Measurements from ENCODE around the gene NPY. TPM values are rescaled to one million over a fixed set of nuclear protein-coding genes. Genes with fewer than 3 reads are reported as not detected.
"Not testable (repeated sequence)": the region's sequence is repeated elsewhere in the genome, so short reads cannot be mapped to it uniquely, and the experiment has no call there.

Gene NPY
- total RNA-seq = not detected

DNA sequence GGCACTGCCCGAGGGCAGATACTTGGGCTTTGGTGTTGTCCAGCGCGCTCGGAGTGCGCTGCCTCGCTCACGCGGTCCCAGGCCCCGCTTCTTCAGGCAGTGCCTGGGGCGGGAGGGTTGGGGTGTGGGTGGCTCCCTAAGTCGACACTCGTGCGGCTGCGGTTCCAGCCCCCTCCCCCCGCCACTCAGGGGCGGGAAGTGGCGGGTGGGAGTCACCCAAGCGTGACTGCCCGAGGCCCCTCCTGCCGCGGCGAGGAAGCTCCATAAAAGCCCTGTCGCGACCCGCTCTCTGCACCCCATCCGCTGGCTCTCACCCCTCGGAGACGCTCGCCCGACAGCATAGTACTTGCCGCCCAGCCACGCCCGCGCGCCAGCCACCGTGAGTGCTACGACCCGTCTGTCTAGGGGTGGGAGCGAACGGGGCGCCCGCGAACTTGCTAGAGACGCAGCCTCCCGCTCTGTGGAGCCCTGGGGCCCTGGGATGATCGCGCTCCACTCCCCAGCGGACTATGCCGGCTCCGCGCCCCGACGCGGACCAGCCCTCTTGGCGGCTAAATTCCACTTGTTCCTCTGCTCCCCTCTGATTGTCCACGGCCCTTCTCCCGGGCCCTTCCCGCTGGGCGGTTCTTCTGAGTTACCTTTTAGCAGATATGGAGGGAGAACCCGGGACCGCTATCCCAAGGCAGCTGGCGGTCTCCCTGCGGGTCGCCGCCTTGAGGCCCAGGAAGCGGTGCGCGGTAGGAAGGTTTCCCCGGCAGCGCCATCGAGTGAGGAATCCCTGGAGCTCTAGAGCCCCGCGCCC, at the start of gene NPY:
Gene NPY (plus strand): TSS at position 294 of the 802 bp plus-strand sequence. CDS start 1,051 bp downstream, outside the sequence.
- ChIA-PET CTCF (no interaction called here), POLR2A (no interaction called here)
- Mint-ChIP-seq H3K9me3 (no peaks in the 10 kb centered on the region), H3K4me3 (peak within 1 kb of the TSS; percentile 52), H3K27ac (no peak within 1 kb of the TSS), H3K4me1 (peaks cover 17% of the 10 kb centered on the region), H3K36me3 (ENCODE audit: low read depth) (no peaks in the 10 kb centered on the region), H3K27me3 (peaks cover 57% of the 10 kb centered on the region)
- peak; percentile 17 for DNase-seq

DNA sequence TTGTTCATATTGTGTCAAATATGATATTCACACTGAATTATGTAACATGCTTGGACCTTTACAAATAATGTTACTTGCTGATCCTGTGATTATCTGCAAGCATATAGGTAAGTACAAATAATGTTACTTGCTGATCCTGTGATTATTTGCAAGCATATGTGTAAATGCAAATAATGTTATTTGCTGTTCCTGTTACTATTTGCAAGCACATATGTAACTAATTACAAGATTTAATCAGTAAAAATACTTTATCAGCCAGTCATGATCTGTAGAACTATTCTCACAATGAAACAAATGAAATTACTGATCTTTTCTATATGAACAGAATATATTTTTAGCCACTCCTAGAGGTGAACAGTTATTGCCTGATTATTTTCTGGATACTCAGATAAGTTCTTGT, 44.7 kb upstream of the NPY start:
- no peak overlapping the region for H3K27ac Mint-ChIP-seq
- no peaks in the 10 kb centered on the region for H3K9me3 Mint-ChIP-seq
- no peak overlapping the region for H3K4me3 Mint-ChIP-seq
- H3K36me3 Mint-ChIP-seq (ENCODE audit: low read depth) = no peaks in the 10 kb centered on the region
- ChIA-PET CTCF (no interaction called here), POLR2A (no interaction called here)
- H3K4me1 Mint-ChIP-seq = no peaks in the 10 kb centered on the region
- peaks cover 8% of the 10 kb centered on the region for H3K27me3 Mint-ChIP-seq
- DNase-seq = no peak

DNA sequence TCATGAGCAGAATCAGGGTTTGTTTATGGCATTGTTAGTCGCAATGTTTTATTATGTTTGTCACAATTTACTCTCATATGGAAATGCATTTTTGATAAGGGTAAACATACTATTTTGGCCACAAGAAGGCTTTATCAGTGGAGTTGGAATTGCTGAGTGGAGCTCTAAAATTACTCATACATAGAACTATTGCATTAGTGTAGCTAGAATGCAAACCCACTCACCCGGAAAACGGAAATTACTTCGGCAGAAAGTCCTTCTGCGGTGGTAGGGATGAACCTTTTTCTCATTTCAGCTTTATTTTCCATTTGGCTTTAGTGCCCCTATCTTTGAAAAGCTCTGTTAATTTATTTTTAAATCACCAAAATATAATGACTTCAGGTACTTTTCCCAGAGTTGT, 42.8 kb upstream of the NPY start:
- POLR2A ChIA-PET = no interaction called here
- Mint-ChIP-seq H3K27me3 (peaks cover 8% of the 10 kb centered on the region), H3K27ac (no peak overlapping the region), H3K9me3 (no peaks in the 10 kb centered on the region), H3K4me3 (no peak overlapping the region), H3K36me3 (ENCODE audit: low read depth) (no peaks in the 10 kb centered on the region), H3K4me1 (no peaks in the 10 kb centered on the region)
- no peak for DNase-seq
- CTCF ChIA-PET = interaction anchor here (1.2 kb wide), 1 partner anchor 38 kb away, joined by 3 read pairs; no protein-coding TSS in a partner anchor

DNA sequence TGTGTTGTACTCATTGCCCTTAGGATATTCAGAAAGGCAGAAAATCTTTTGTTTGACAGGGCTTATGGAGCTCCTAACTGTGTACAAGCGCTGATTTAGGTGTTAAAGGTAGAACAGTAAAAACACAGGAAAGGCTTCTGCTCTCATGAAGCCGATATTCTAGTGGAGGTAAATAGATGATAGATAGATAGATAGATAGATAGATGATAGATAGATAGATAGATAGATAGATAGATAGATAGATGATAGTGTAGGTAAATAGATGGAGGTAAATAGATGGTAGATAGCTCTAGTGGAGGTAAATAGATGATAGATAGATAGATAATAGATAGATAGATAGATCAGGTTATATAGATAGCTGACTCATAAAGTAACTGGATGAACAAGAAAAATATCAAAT, 39.4 kb upstream of the NPY start:
- peaks cover 10% of the 10 kb centered on the region for H3K27me3 Mint-ChIP-seq
- no peaks in the 10 kb centered on the region for H3K4me1 Mint-ChIP-seq
- no peak overlapping the region for H3K27ac Mint-ChIP-seq
- no peak for DNase-seq
- H3K9me3 Mint-ChIP-seq = peaks cover 3% of the 10 kb centered on the region
- POLR2A ChIA-PET = no interaction called here
- H3K36me3 Mint-ChIP-seq (ENCODE audit: low read depth) = no peaks in the 10 kb centered on the region
- no peak overlapping the region for H3K4me3 Mint-ChIP-seq
- CTCF ChIA-PET = interaction anchor here (0.7 kb wide), 1 partner anchor 34 kb away, joined by 3 read pairs; no protein-coding TSS in a partner anchor

DNA sequence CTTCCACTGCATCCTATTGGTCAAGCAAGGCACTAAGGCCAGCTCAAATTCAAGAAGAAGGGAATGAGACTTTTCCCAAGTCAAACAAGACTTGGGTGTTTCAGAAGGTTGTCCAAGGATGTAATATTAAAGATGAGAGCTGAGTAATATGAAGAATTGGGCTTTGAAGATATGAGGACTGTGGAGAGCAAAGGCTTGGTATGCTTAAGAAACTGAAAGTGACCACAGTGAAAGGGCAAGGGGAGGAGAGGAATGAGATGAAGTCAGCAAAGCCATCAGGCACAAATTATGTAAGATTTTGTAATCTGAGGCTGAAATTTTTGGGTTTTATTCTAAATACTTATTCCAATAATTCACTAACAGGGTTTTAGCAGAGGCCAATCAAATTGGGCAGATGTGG, 38.6 kb upstream of the NPY start:
- H3K9me3 Mint-ChIP-seq = peaks cover 3% of the 10 kb centered on the region
- peaks cover 10% of the 10 kb centered on the region for H3K27me3 Mint-ChIP-seq
- no peak for DNase-seq
- ChIA-PET CTCF (interaction anchor here (0.7 kb wide), 1 partner anchor 35 kb away, joined by 3 read pairs; no protein-coding TSS in a partner anchor), POLR2A (no interaction called here)
- no peak overlapping the region for H3K27ac Mint-ChIP-seq
- H3K36me3 Mint-ChIP-seq (ENCODE audit: low read depth) = no peaks in the 10 kb centered on the region
- H3K4me1 Mint-ChIP-seq = no peaks in the 10 kb centered on the region
- H3K4me3 Mint-ChIP-seq = no peak overlapping the region

DNA sequence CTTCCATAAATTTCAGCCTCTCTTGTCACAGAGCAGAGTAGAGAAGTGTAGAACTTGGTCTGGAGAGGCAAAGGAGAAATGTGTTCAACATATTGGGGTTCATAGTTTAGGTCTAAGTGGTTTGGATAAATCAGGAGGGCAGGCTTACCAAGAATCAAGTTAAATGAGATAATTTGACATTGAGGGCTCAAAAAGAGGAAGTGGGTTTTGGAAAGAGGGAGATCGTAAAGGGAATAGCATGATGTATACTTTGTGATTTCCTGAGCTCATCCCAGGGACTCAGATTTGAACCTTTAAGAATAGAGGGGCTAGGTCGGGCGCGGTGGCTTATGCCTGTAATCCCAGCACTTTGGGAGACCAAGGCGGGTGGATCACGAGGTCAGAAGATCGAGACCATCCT, 34.7 kb upstream of the NPY start:
- no peak for DNase-seq
- Mint-ChIP-seq H3K36me3 (ENCODE audit: low read depth) (no peaks in the 10 kb centered on the region), H3K27me3 (peaks cover 7% of the 10 kb centered on the region), H3K9me3 (peaks cover 13% of the 10 kb centered on the region), H3K4me3 (no peak overlapping the region), H3K4me1 (no peaks in the 10 kb centered on the region), H3K27ac (no peak overlapping the region)
- POLR2A ChIA-PET = no interaction called here
- CTCF ChIA-PET = no interaction called here

DNA sequence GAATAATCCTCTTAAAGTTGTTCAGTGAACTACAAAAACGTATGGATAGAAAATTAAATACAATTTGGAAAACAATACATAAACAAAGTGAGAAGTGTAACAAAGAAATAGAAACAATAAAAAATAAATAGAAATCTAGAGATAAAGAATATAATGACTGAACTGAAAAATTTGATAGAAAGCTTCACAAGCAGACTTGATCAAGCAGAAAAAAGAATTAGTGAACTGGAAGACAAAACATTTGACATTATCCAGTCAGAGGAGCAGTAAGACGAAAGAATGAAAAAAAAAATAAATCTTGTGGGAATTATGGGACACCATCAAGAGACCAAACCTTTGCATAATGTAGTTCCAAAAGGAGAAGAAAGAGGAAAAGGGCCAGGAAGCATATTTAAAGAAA, 32.4 kb upstream of the NPY start:
- POLR2A ChIA-PET = no interaction called here
- no peak overlapping the region for H3K27ac Mint-ChIP-seq
- CTCF ChIA-PET = no interaction called here
- H3K36me3 Mint-ChIP-seq (ENCODE audit: low read depth) = no peaks in the 10 kb centered on the region
- H3K4me1 Mint-ChIP-seq = no peaks in the 10 kb centered on the region
- peaks cover 15% of the 10 kb centered on the region for H3K9me3 Mint-ChIP-seq
- H3K27me3 Mint-ChIP-seq = peaks cover 11% of the 10 kb centered on the region
- DNase-seq = no peak
- no peak overlapping the region for H3K4me3 Mint-ChIP-seq

DNA sequence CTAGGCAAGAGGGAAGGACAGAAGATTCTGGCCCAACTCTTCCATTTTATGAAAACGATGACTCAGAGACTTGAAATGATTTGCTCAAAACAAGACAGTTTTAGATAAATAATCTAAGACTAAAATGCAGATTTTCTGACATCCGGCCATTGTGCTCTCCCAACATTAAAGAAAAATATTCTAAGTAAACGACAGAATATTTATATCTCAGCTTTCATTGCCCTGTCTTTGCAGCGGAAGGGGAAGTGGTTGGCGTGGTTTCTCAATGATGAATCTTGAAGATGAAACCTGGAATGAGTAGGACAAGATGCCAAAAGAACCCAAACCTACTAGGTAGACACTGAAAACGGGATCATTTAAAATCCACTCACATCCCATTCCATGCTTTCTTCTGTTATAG, 28.9 kb upstream of the NPY start:
- no peak for DNase-seq
- Mint-ChIP-seq H3K4me1 (no peaks in the 10 kb centered on the region), H3K9me3 (peaks cover 12% of the 10 kb centered on the region), H3K27ac (no peak overlapping the region), H3K4me3 (no peak overlapping the region), H3K27me3 (peaks cover 9% of the 10 kb centered on the region), H3K36me3 (ENCODE audit: low read depth) (no peaks in the 10 kb centered on the region)
- POLR2A ChIA-PET = no interaction called here
- CTCF ChIA-PET = no interaction called here

DNA sequence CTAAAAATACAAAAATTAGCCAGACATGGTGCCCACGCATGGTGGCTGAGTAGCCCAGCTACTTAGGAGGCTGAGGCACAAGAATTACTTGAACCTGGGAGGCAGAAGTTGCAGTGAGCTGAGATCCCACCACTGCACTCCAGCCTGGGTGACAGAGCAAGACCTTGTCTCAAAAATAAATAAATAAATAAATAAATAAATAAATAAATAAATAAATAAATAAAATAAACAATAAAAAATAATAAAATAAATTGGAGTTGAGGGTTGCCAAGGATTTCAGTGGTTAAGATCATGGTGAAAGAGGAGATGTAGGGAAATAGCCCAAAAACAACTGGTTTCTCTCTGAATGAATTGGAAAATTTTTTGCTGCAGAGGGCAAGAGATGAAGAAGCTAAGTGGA, 25.7 kb upstream of the NPY start:
- POLR2A ChIA-PET = not testable (repeated sequence)

DNA sequence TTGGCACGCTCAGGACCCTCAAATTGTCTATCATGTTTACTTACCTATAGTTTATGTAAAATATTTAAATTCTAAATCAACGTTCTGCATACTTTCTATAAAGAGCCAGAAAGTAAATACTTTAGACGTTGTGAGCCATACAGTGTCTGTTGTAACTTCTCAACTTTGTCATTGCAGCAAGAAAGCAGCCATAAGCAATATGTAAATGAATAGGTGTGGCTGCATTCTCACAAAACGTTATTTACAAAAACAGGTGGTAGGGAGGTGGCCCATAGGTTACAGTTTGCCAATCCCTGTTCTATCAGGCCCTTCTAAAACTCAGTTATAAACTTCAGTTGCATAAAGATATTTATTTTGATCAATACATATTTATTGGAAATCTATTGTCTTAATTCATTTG, 12.1 kb upstream of the NPY start:
- H3K9me3 Mint-ChIP-seq = no peaks in the 10 kb centered on the region
- POLR2A ChIA-PET = no interaction called here
- CTCF ChIA-PET = interaction anchor here (0.8 kb wide), 1 partner anchor 10 kb away, joined by 3 read pairs; no protein-coding TSS in a partner anchor
- DNase-seq = no peak
- H3K36me3 Mint-ChIP-seq (ENCODE audit: low read depth) = no peaks in the 10 kb centered on the region
- H3K4me1 Mint-ChIP-seq = no peaks in the 10 kb centered on the region
- no peak overlapping the region for H3K4me3 Mint-ChIP-seq
- peaks cover 24% of the 10 kb centered on the region for H3K27me3 Mint-ChIP-seq
- H3K27ac Mint-ChIP-seq = no peak overlapping the region

More for the DNA sequence above, 25.7 kb upstream of the NPY start:
- H3K27me3 Mint-ChIP-seq; DNase-seq; H3K9me3 Mint-ChIP-seq; H3K27ac Mint-ChIP-seq; H3K4me1 Mint-ChIP-seq; H3K4me3 Mint-ChIP-seq; CTCF ChIA-PET; H3K36me3 Mint-ChIP-seq (ENCODE audit: low read depth): not testable (repeated sequence)

DNA sequence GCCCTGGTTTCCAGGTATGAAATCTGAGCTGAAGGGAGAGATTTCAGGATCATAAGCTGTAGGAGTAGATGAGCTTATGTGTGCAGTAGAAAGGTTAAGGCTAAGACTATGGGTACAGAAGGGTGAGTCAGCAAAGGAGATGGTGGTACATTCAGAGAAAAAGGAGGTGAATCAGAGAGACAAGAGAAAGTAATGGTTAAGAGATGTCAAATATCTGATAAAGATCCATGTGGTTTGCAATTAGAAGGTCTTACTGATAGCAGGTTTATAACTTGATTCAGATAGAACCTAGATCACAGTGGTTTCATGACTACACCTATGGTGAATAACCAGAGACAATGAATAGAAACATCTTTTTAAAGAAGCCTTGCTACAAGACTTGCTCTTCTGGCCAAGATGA, 4.5 kb upstream of the NPY start:
- Mint-ChIP-seq H3K4me1 (peaks cover 8% of the 10 kb centered on the region), H3K27ac (no peak overlapping the region), H3K27me3 (peaks cover 49% of the 10 kb centered on the region), H3K4me3 (no peak overlapping the region), H3K36me3 (ENCODE audit: low read depth) (no peaks in the 10 kb centered on the region), H3K9me3 (no peaks in the 10 kb centered on the region)
- DNase-seq = no peak
- POLR2A ChIA-PET = no interaction called here
- CTCF ChIA-PET = no interaction called here

DNA sequence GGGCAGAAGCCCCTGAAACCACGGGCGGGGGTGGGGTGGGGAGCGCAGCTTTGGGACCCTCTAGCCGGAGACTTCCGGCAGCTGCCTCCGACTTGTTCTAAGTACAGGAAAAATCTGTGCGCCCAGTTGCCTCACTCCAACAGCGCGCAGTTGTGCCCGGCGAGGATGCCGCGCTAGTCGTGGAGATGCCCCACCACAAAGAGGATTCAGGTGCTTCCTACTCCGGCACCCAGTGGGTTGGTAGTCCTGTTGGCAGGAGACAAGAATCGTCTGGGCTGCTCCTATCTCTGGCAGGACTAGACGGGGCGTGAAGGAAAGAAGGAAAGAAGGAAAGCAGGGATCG, 465 bp upstream of the NPY start:
- H3K4me1 Mint-ChIP-seq = peaks cover 17% of the 10 kb centered on the region
- ChIA-PET CTCF (no interaction called here), POLR2A (no interaction called here)
- peaks cover 55% of the 10 kb centered on the region for H3K27me3 Mint-ChIP-seq
- peak overlapping the region; percentile 52 for H3K4me3 Mint-ChIP-seq
- H3K9me3 Mint-ChIP-seq = no peaks in the 10 kb centered on the region
- H3K27ac Mint-ChIP-seq = no peak overlapping the region
- H3K36me3 Mint-ChIP-seq (ENCODE audit: low read depth) = no peaks in the 10 kb centered on the region
- no peak for DNase-seq

DNA sequence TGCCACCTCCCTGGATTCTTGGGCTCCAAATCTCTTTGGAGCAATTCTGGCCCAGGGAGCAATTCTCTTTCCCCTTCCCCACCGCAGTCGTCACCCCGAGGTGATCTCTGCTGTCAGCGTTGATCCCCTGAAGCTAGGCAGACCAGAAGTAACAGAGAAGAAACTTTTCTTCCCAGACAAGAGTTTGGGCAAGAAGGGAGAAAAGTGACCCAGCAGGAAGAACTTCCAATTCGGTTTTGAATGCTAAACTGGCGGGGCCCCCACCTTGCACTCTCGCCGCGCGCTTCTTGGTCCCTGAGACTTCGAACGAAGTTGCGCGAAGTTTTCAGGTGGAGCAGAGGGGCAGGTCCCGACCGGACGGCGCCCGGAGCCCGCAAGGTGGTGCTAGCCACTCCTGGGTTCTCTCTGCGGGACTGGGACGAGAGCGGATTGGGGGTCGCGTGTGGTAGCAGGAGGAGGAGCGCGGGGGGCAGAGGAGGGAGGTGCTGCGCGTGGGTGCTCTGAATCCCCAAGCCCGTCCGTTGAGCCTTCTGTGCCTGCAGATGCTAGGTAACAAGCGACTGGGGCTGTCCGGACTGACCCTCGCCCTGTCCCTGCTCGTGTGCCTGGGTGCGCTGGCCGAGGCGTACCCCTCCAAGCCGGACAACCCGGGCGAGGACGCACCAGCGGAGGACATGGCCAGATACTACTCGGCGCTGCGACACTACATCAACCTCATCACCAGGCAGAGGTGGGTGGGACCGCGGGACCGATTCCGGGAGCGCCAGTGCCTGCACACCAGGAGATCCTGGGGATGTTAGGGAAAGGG, 913 bp downstream of the NPY start:
- Mint-ChIP-seq H3K27me3 (peaks cover 62% of the 10 kb centered on the region), H3K4me1 (peaks cover 18% of the 10 kb centered on the region), H3K4me3 (peak overlapping the region; percentile 32), H3K27ac (no peak overlapping the region), H3K36me3 (ENCODE audit: low read depth) (no peaks in the 10 kb centered on the region), H3K9me3 (no peaks in the 10 kb centered on the region)
- DNase-seq = no peak
- ChIA-PET POLR2A (no interaction called here), CTCF (no interaction called here)
